DMS153 treated with DMSO at 0.1 percent for 48 hours (cell line): ENCODE results near the gene SH2D3C.

Experiments used
- DNase-seq: peaks from one replicate; lab custom pipeline; 2025; ENCODE audit not compliant: unreplicated experiment; lab: John Stamatoyannopoulos, UW

SH2D3C gene

DNA sequence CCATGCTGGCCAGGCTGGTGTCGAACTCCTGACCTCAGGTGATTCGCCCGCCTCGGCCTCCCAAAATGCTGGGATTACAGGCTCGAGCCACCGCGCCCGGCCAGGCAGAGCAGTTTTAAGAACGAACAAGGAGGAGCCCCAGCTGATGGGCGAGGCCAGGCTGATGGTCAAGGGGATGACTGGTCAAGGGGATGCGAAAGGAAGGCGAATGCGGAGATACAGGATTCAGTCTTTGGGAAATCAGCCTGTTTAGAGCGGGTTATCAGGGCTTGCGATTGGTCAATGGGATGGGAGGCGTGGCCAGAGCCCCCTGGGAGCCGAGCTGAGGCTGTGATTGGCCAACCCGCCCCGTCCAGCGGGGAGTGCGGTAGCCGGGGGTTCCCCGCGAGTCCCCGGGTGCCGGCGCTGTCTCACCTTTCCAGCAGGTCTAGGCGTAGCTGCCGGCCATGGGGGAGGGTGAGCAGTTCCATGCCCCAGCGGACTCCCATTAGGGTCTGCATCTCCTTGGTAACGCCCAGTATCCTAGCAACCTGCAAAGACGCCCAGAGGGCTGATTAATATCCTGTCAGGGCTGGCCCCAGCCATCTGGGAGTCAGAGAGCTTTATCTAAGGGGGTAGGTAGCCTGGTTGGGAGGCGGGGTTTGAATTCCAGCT is 35.9 kb downstream of the SH2D3C start:
- no peak for DNase-seq

DNA sequence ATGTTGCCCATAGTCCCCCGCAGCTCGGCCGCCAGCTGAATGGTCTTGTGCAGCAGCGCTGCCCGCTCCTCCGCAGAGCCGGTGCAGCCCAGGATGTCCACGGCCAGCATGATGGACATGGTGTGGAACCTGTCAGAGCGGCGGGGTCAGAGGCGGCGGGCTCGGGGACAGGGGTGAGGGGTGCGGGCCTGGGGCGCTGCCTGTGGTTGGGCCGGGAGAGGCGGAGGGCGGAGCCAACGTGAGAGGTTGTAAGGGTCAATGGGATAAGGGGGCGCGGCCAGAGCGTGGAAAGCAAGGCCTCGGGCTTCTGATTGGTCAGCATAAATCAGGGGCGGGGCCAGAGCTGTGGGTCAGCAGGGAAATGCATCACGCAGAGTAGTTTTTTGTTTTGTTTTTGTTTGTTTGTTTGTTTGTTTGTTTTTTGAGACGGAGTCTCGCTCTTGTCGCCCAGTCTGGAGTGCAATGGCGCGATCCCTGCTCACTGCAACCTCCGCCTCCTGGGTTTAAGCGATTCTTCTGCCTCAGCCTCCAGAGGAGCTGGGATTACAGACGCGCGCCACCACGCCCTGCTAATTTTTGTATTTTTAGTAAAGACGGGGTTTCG is 36.5 kb downstream of the SH2D3C start:
- DNase-seq = no peak

DNA sequence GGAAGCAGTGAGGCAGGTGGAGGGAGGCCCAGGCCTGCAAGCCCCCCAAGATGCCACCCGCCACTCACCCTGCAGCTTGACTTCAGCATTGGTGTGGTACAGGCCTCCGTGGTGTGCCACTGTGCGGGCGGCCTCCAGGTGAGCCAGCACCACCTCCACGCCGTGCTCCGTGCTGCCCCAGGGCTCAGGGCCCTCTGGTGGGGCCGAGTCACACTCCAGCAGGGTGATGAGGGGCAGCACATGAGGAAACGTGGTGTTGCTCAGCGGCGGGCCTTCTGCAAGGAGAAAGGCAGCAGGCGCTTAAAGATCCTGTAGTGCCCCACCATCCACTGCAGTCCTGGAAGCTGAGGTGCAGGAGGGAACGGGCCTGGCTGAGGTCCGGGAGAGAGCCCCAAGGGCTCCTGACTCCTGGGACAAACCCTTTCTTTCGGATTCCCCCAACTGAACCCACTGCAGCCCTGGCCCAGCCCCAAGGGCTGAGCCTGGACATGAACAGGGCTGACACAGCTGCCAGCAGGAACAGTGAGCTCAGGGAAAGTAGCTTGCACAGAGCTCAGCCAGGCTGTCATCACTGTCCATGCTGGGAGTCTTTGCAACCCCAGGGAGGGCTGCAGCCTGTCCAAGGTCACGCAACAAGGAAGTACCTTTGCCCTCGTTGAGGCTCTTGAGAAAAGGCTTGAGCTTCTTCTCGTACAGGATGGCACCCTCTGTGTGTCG is 38.7 kb downstream of the SH2D3C start:
- DNase-seq = no peak

DNA sequence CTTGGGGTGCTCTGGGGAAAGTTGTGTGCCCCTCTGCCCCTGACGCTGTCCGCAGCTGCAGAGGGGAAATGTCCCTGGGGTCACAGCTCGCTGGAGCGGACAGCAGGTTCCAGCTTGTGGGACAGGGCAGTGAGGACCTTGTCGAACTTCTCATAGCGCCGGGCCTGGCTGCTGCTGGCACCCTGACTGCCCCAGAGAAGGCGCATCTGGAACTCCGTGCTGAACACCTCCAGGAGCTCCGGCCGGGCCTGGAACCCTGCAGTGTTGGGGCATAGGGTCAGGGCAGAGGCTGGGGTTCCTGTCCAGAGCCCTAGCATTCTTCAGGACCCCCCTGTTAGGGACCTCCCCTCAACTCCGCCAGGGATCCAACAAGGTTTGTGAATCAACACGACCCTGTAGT is 39.8 kb downstream of the SH2D3C start:
- DNase-seq = no peak

DNA sequence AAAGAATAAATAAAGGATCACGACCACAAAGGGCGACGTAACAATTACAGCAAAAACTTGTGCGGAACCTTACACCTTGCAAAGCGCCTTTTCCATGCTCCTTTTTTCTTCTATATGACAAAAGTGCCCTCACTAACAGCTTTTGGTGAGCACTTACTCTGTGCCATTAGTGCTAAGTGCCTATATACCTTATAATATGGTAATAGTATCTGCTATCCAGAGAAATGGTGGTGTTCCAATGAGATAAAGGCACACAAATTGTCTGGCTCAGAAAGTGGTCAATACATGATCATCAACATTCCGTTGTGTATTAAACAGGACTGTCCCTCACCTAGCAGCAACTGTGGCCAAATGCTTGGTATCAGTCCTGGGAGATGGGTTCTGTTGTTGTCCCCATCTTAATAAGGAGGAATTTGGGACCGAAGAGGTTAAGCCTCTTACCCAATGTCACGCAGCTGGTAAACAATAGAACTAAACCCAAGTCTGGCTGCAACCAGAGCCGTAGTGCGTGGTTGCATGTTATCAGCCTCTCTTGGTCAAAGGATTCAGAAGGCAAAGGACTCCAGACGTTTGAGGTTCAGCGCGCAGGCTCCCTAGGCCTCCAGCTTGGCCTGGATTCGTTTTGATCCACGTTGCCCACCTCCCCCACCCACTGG is 42.8 kb downstream of the SH2D3C start:
- DNase-seq = no peak

DNA sequence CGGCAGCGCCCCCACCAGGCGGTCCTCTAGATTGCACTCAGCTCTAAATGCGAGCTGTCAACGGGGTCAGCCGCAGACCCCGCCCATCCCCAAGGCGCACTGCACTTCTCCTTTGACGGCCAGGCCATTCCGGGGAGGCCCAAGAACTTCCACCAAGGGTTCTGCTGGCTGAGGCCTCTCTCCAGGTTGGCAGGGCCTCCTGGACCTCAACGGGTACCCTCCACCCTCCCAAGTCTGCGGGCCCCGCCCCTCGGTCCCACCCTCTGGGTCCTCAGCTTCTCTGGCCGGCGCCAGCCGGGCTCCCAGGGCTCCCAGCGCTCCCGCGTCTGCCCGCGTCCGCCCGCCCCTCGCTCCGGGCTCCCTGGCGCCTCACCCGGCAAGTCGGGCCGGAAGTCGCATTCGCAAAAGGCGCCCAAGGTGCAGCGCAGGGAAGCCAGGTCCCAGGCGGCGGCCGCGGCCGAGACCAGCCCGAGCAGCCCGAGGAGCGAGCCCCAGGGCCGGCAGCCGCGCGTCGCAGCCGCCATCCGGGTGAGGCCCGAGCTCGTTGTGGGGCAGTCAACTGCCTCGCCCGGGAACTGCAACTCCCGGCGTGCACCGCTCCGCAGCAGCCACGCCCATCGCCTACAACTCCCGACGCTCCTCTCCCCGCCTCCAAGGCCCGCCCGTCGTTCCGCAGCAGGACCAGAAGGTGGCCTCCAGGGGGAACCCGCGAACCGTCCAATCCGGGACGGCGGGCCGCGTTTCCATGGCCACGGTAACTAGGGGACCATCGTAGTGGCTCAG is 43.5 kb downstream of the SH2D3C start, which contains the start of gene TOR2A:
TOR2A (minus strand) TSS at position 548 of the 783 bp plus-strand sequence; CDS start at position 524, 24 bp downstream.
- peak; percentile 96 for DNase-seq

DNA sequence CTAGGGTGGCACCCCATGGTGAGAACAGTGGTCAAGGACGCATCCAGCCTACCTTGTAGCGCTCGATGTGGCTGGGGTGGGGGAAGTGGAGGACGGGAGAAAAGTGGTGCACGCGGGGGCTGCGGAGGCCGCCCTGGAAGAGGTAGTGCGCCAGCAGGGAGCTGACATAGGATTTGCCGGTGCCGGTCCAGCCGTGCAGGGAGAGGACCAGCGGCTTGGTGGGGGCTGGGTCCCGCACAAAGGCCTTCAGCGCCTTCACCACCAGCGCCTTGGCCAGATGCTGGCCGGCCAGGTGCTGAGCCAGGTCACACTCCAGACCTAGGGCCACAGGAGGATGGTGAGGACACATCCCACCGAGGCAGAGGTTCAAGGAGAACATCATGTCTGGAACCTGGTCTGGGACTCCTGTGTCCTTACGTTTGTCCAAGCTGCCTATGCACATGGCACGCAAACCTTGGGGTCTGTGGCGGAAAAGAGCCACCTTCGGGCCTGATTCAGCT is 44.2 kb downstream of the SH2D3C start:
- no peak for DNase-seq

DNA sequence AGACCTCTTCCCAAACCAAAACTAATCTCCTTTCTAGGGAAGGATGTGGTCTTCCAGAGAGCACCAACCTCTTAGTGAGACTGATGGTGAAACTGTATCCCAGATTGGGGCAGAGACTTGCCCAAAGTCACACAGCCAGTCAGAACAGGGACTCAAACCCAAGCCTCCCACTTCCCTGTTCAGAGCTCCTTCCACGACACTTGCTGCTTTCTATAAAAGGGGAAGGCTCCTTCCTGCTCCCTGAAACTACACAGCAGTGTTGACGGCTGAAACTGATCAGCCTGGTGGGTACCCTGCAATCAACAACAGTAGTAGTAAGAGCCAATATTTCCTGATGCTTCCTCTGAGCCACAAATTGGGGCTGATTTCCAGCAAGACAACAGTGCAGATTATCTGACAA is 44.9 kb downstream of the SH2D3C start:
- DNase-seq = no peak

DNA sequence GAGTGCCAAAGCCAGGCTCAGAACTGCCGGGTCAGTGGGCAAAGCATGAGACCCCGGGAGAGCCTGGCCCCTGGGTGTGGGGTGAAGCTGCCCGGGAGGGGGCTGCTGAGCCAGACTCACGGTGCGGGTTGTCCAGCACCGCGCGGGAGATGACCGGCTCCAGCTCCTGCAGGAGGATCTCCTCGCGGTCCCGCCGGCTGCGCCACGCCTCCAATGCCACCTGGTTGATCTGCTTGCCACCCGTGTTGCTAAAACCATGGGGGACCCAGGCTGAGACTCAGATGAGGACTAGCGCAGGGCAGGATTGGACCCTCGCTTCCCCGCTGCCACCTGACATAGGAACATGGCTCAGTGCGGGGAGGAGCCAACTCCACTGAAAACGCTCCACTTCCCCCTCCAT is 46.0 kb downstream of the SH2D3C start:
- DNase-seq = no peak

DNA sequence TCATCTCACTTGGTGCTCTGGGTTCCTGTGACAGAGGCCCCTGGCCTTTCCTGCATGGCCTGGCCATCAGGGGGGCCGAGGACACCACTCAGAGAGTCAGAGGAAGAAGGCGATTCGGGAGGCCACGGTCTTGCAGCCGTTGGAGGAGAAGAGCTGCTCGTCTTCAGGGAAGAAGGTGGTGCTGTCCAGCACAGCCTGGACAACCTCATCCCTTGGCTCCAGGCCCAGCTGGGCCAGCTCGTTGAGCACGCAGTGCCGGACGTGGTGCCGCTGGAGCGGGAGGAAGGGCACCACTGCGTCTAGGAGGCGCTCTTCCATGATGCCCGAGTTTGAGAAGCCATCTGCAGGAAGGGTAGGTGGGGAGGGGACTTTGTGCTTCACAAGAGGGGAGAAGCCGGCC is 46.5 kb downstream of the SH2D3C start:
- DNase-seq = no peak

DNA sequence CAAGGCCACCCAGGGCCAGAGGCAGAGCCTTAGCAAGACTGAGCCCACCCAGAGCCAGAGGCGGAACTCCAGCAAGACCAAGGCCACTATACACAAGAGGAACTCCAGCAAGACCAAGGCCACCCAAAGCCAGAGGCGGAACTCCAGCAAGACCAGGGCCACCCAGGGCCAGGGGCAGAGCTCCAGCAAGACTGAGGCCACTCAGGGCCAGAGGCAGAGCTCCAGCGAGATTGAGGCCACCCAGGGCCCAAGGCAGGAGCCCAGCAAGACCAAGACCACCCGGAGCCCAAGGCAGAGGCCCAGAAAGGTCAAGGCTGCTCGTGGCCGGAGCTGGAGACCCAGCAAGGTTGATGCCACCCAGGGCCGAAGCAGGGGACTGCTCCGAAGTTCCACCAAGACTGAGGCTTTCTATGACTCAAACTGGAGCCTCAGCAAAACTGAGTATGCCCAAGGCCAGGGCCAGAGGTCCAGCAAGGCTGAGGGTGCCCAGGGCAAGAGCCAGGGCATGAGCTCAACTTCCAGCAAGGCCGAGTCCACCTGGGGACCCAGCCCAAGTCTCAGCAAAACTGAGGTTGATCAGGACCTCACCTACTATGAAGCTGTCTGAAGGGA is 47.6 kb downstream of the SH2D3C start:
- DNase-seq = no peak

DNA sequence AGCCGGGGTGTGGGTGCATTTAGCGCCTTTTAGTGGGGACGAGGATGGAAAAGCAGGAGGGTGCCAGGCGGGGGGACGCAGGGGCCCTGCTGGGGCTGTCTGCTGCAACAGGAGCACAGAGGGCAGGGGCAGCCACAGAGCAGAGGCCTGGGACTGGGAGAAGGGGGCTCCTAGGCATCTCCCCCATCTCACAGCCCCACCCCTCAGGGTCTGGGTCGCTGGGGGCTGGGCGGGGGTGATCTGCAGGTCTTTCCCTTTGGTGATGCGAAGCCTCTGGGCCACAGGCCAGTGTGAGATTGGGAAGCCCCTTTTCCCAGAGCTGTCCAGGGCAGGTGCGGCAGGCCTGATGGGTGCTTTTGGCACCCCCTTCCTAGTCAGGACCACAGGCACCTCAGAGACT is 48.2 kb downstream of the SH2D3C start:
- no peak for DNase-seq

DNA sequence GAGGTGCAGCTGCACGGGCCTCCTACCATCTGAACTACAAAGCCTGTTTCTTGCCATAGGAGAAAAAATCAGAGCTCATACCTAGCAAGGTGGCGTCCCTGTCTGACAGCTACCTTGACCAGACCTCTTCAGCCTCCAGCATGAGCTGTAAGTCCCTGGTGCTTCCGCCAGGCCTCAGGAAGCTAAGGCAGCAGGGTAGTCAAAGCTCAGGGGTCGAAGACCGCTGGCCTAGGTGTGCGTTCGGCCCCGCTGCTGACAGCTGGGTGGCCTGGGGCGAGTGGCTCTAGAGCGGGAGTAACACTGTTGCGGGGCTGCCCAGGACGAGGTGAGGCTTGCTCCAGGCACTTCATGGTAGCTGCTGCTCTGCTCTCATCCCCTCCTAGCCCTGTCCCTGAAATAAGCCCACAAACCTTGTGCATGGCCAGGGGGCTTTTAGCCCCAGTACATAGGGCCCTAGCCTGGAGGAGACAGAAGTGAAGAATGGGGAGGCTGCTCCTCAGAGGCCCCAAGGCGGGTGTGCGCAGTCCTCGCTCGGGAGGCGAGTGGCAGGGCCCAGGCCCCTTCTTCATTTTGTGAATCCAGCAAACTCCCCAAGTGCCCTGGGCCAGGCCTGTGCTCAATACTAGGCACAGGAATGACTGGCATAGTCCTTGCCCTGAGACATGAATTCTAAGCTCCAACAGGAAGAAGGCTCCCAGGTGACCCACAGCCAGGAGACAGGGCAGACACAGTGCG is 48.8 kb downstream of the SH2D3C start:
- no peak for DNase-seq

DNA sequence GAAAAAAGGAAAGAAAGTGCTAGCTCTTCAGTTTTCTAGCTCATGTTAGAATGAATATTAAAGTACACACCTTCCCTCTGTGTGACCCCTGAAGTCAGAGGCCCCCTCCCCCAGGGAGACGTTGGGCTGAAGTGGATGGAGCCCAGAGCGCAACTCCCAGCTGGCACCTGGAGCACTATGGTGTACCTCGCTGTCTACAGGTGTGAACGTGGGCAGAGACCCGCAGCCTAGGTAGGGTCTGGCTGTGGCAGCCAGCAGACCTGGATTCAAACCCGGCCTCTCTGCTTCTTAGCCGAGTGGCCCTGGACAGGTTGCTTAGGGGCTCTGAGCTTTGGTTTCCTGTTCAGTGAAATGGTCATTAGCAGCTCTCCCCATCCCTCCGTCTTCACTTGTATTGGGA is 49.7 kb downstream of the SH2D3C start:
- DNase-seq = no peak

DNA sequence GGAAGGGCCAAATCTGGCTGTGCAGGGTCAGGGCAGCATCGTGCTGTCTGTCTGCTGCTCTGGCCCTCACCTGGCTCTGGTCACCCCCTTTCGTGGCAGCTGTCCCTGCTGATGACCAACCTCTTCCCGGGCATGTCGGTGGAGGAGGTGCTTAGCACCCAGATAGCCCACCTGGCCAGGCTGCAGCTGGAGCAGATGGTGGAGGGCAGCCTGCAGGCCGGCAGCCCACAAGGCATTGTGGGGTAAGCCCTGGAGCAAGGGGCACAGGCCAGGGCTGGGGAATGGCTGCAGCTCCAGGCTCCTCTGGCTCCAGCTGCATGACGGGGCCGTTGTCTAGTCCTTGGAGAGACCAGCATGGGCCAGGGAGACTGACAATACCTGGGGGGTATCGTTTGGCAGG is 51.6 kb downstream of the SH2D3C start:
- no peak for DNase-seq

DNA sequence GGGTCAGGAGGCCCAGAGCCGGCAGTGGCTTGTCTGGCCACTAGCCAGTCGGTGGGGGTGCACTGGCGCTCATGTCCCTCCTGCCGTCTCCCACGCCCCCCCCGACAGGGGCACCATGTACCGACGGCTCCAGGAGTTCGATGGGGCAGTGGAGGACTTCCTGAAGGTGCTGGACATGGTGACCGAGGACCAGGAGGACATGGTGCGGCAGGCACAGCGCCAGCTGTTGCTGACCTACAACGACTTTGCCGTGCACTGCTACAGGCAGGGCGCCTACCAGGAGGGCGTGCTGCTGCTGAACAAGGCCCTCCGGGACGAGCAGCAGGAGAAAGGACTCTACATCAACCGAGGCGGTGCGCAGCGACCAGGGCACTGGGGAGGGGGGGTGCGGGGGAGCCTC is 54.5 kb downstream of the SH2D3C start:
- DNase-seq = peak; percentile 45

DNA sequence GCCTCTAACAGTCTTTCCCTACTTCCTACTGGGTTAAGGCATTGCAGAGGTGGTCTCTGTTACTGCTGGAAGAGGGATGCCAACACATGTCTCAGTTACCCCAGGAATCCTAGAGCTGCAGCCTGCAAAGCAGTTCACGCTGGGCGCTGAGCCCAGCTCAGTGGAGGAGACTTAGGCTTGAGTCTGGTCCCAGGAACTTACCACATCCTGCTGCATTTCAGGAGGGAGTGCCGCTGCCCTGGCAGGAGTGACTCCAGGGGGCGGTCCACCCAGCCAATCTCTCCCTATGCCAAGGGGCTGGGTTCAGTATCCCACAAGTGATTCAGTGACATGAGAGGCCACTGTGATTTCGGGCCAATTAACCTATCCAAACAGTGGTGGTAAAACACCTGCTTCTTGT is 55.0 kb downstream of the SH2D3C start:
- no peak for DNase-seq

DNA sequence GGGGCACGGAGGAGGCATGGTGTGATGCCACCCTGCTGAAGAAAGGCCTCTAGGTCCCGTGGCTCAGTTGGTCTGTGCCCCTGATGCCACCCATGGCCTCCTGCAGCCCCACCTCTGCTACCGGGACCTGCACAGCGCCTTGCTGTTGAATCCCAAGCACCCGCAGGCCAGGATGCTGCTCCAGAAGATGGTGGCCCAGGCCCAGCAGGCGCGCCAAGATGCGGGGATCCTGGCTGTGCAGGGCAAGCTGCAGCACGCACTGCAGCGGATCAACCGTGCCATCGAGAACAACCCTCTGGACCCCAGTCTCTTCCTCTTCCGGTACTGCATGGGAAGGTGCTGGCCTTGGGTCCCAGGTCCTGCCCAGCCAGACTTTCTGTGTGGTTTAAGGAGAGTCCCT is 55.5 kb downstream of the SH2D3C start:
- DNase-seq = no peak

DNA sequence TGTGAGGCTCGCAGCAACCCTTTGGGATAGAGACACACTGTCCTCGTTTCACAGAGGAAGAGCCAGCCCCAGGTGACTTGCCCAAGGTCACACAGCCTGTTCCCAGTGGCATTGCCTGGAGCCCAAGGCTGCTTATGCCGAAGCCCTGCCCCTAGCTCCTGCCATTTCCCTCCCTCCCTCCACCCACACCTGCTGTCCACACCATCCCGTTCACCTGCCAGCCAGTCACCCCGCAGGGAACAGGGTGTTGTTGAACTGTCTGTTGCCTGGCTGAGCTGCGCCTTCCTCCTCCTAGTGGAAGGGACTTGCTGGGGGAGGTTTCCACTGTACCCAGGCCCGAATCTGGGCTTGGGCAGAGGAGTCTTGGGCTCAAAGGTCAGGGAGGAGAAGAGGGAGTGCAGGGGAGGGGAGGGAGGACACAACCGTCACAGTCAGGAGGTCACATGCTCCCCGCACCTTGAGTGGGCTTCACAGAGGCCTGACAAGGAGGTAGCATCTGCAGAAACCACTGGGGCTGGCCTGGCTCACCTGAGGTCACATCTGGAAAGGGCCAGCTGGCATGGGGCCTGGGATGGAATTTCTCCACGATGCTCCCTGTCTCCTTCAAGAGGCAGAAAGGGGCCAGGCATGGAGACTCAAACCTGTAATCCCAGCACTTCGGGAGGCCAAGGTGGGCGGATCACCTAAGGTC is 56.3 kb downstream of the SH2D3C start:
- no peak for DNase-seq
